GM19035 (cell line): ENCODE data around the gene POP4.
A peak's percentile ranks its signal among the peaks of the same experiment; 100 is the strongest.

Experiments used
- ATAC-seq: cut with Tn5 transposase; IDR thresholded peaks from one replicate; pipeline ENCODE4 v1.9.1; 2021; ENCODE audit not compliant: unreplicated experiment

The POP4 gene

GRCh38 chr19:29660835-29661234 is 54.8 kb downstream of the POP4 start:
- no peak for ATAC-seq

- ATAC-seq, result no peak
Measured at GRCh38 chr19:29662278-29662603, 56.2 kb downstream of the POP4 start.

- ATAC-seq, result no peak
Measured at GRCh38 chr19:29662604-29663404, 56.7 kb downstream of the POP4 start.

- no peak for ATAC-seq
Measured at GRCh38 chr19:29663861-29664752, 58.0 kb downstream of the POP4 start.

GRCh38 chr19:29664753-29665214 is 58.7 kb downstream of the POP4 start:
- ATAC-seq, result no peak

- ATAC-seq, result peak; percentile 89
Measured at GRCh38 chr19:29665215-29665825, 59.2 kb downstream of the POP4 start, which contains the start of gene PLEKHF1. Gene PLEKHF1 (plus strand): TSS chr19:29665461. CDS start chr19:29673840, 8,379 bp downstream.

- no peak for ATAC-seq
Measured at GRCh38 chr19:29665826-29666577, 59.9 kb downstream of the POP4 start.
